ENCODE measurements around the gene RBM15B. TPM values are rescaled to one million over a fixed set of nuclear protein-coding genes. Genes with fewer than 3 reads are reported as not detected.

RBM15B gene
- total and polyA plus RNA-seq, 8 donors = 9.3 to 34.5 (median 16.9) TPM

GRCh38 chr3:51441282-51442030 is 50.4 kb downstream of the RBM15B start:
- TF ChIP-seq CTCF (IDR thresholded peaks at IDR 0.05) (no peak), POLR2AphosphoS5 (IDR thresholded peaks at IDR 0.05) (no peak), EP300 (IDR thresholded peaks at IDR 0.05) (no peak), POLR2A (IDR thresholded peaks at IDR 0.05) (no peak)
- no peaks in the 10 kb centered on the region for H3K27me3 ChIP-seq
- no peaks in the 10 kb centered on the region for H3K9me3 ChIP-seq
- DNase-seq = no peak
- intact Hi-C loops (cut with DNase I; ENCODE audit: low total_unique reads) = no loop called here
- H3K27ac ChIP-seq = no peak overlapping the region
- peaks cover 22 to 65% (median 61%) of the 10 kb centered on the region in 4 donors for H3K36me3 ChIP-seq
- no peak overlapping the region for H3K4me3 ChIP-seq
- 93 to 96% (median 96%) methylated on average over 8 of the region's 8 CpGs for WGBS, 5 donors
- H3K4me1 ChIP-seq = no peaks in the 10 kb centered on the region

GRCh38 chr3:51445544-51446280 is 54.6 kb downstream of the RBM15B start:
- 89 to 94% (median 91%) methylated on average over 4 of the region's 4 CpGs for WGBS, 5 donors
- H3K36me3 ChIP-seq = peaks cover 2 to 46% (median 34%) of the 10 kb centered on the region in 4 donors
- no peak for TF ChIP-seq POLR2AphosphoS5 (IDR thresholded peaks at IDR 0.05)
- no peak for TF ChIP-seq POLR2A (IDR thresholded peaks at IDR 0.05)
- no peak for TF ChIP-seq EP300 (IDR thresholded peaks at IDR 0.05)
- TF ChIP-seq CTCF (IDR thresholded peaks at IDR 0.05) = no peak
- intact Hi-C loops (cut with DNase I; ENCODE audit: low total_unique reads) = no loop called here
- no peaks in the 10 kb centered on the region for H3K27me3 ChIP-seq
- H3K27ac ChIP-seq = no peak overlapping the region
- H3K9me3 ChIP-seq = no peaks in the 10 kb centered on the region
- no peaks in the 10 kb centered on the region for H3K4me1 ChIP-seq
- no peak overlapping the region for H3K4me3 ChIP-seq
- peak in 1 of 2 donors; percentile 1 for DNase-seq

Other genes starting within 250 kb of the RBM15B start
- gene MANF, start 6.0 kb upstream of the RBM15B start, total RNA-seq = 10 to 100 TPM in 3 of 5 donors, 1 to 10 TPM in 1, under 1 TPM in 1; 0.58 to 76.4 (median 30.4) TPM
- 10 to 100 TPM; 31.8 to 57.9 (median 47.2) TPM for gene MANF, start 6.0 kb upstream of the RBM15B start, polyA plus RNA-seq
- 10 to 100 TPM in 4 of 5 donors, 1 to 10 TPM in 1; 8.4 to 25.5 (median 15.2) TPM for gene DCAF1, start 108.7 kb downstream of the RBM15B start, total RNA-seq
- gene DCAF1, start 108.7 kb downstream of the RBM15B start, polyA plus RNA-seq = 1 to 10 TPM; 4.3 to 5.9 (median 5.1) TPM
- 10 to 100 TPM in 4 of 5 donors, 1 to 10 TPM in 1; 2.3 to 46.0 (median 27.4) TPM for gene RAD54L2, start 147.4 kb downstream of the RBM15B start, total RNA-seq
- gene RAD54L2, start 147.4 kb downstream of the RBM15B start, polyA plus RNA-seq = 1 to 10 TPM; 1.5 to 3.9 (median 1.6) TPM

Measured in stomach (tissue), 9 donors.